HEK293T (cell line): Measurements from ENCODE around the gene MAP3K8.

Experiments
- ELF4 ChIP-seq: fragments of 450-650 bp; IDR thresholded peaks from 2 replicates; pipeline ENCODE4 v1.6.1; 2017; ENCODE audit warnings: antibody characterized with exemption
- HDGF ChIP-seq: fragments of 450-650 bp; IDR thresholded peaks from 2 replicates; pipeline ENCODE4 v1.6.1; 2017; ENCODE audit warnings: antibody characterized with exemption, borderline replicate concordance
- L3MBTL2 ChIP-seq: fragments of 450-650 bp; conservative IDR thresholded peaks from 2 replicates; pipeline ENCODE4 v1.6.1; 2016; ENCODE audit warnings: mild to moderate bottlenecking
- LEF1 ChIP-seq: fragments of 450-650 bp; IDR thresholded peaks from 2 replicates; pipeline ENCODE4 v1.6.1; 2017; ENCODE audit warnings: mild to moderate bottlenecking, borderline replicate concordance

- TF ChIP-seq HDGF: no peak
- TF ChIP-seq L3MBTL2: no peak
- TF ChIP-seq LEF1: no peak
- no peak for TF ChIP-seq ELF4
Observed at GRCh38 chr10:30491916-30492515, 58.0 kb downstream of the MAP3K8 start.
